Measurements from ENCODE around the gene TRAF6. TPM values are rescaled to one million over a fixed set of nuclear protein-coding genes. Genes with fewer than 3 reads are reported as not detected.
A peak's percentile ranks its signal among the peaks of the same experiment; 100 is the strongest.
"Not testable (repeated sequence)": the region's sequence is repeated elsewhere in the genome, so short reads cannot be mapped to it uniquely, and the experiment has no call there.

TRAF6 gene, protein sequence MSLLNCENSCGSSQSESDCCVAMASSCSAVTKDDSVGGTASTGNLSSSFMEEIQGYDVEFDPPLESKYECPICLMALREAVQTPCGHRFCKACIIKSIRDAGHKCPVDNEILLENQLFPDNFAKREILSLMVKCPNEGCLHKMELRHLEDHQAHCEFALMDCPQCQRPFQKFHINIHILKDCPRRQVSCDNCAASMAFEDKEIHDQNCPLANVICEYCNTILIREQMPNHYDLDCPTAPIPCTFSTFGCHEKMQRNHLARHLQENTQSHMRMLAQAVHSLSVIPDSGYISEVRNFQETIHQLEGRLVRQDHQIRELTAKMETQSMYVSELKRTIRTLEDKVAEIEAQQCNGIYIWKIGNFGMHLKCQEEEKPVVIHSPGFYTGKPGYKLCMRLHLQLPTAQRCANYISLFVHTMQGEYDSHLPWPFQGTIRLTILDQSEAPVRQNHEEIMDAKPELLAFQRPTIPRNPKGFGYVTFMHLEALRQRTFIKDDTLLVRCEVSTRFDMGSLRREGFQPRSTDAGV
- 4.9 TPM for polyA plus RNA-seq (2012; ENCODE audit: insufficient read depth, insufficient read length, low read depth)

DNA sequence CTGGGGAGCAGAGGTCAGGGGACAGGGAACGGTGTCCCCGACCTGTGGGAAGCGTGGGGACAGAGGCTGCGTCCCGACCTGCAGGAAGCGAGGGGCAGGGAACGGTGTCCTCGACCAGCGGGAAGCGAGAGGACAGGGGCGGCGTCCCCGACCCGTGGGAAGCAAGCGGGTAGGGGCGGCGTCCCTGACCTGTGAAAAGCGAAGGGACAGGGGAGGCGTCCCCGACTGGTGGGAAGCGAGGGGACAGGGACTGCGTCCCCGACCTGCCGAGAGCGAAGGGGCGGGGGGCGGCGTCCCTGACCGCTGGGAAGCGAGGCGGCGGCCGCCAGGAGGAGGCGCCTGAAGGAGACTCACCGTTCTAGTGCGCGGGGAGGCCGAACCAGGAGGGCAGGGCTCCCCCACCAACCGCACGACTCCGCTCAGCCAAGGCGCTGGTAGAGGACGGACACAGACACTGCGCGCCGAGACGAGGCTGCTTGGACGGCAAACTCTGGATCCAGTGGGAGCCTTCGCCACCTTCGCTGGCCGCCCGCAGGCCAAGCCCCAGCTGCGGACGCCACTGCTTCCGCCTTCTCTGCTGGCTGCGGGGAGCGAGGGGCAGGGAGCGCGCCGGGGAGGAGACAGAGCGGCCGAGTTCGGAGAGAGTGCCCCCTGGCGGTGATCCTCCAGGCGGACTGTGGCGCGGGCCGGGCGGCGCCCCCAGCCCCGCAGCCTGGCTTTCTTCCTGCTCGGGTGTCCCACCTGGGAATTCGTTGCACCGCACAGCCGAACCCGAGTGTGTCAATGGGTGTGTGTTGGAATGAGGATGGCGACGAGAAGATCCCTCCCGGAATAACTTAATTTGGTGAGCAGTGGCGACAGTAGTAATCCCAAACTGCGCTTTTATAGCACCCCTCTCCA, at the start of gene TRAF6:
TSS of gene TRAF6 (minus strand) at position 579 of the 900 bp plus-strand sequence. CDS start 8,757 bp downstream, outside the sequence.
- Histone ChIP-seq H3K9me3 (no peaks in the 10 kb centered on the region), H3K27me3 (no peaks in the 10 kb centered on the region), H3K4me3 (ENCODE audit: low read depth, low read length) (peak within 1 kb of the TSS; percentile 79), H3K36me3 (no peaks in the 10 kb centered on the region), H3K4me1 (no peaks in the 10 kb centered on the region)
- peak; percentile 86 for DNase-seq
- TF ChIP-seq, protein P1, sequence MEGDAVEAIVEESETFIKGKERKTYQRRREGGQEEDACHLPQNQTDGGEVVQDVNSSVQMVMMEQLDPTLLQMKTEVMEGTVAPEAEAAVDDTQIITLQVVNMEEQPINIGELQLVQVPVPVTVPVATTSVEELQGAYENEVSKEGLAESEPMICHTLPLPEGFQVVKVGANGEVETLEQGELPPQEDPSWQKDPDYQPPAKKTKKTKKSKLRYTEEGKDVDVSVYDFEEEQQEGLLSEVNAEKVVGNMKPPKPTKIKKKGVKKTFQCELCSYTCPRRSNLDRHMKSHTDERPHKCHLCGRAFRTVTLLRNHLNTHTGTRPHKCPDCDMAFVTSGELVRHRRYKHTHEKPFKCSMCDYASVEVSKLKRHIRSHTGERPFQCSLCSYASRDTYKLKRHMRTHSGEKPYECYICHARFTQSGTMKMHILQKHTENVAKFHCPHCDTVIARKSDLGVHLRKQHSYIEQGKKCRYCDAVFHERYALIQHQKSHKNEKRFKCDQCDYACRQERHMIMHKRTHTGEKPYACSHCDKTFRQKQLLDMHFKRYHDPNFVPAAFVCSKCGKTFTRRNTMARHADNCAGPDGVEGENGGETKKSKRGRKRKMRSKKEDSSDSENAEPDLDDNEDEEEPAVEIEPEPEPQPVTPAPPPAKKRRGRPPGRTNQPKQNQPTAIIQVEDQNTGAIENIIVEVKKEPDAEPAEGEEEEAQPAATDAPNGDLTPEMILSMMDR (IDR thresholded peaks at IDR 0.05; ENCODE audit: low read depth, low read length): peak; percentile 57

DNA sequence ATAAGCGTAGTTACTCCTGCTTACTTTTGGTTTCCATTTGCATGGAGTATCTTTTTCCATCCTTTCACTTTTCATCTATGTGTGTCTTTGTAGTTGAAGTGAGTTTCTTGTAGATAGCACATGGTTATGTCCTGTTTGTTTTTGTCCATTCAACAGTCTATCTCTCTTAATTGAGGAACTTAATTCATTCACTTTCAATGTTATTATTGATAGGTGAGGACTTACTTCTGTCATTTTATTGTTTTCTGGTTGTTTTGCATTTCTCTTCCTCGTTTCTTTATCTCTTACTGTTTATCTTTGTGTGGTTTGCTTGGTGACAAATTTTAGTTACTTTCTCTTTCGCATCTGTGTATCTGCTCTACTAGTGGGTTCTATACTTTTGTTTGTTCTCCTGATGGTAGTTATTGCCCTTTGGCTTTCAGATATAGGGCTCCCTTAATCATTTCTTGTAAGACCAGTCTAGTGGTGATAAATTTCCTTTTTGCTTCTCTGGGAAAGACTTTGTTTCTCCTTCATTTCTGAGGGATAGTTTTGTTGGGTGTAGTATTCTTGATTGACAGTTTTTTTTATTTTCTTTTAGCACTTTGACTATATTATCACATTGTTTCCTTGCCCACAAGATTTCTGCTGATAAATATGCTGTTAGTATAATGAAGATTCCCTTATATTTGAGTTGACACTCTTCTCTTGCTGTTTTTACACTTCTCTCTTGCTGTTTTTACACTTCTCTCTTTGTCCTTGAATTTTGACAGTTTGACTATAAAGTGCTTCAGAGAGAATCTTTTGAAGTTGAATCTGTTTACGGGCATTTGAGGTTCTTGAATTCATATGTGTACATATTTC, 48.7 kb upstream of the TRAF6 start:
- DNase-seq: no peak
- no peaks in the 10 kb centered on the region for H3K27me3 ChIP-seq
- H3K4me1 ChIP-seq: no peaks in the 10 kb centered on the region
- TF ChIP-seq, protein P1 (IDR thresholded peaks at IDR 0.05; ENCODE audit: low read depth, low read length): no peak
- H3K4me3 ChIP-seq (ENCODE audit: low read depth, low read length): no peak overlapping the region
- no peaks in the 10 kb centered on the region for H3K9me3 ChIP-seq
- no peaks in the 10 kb centered on the region for H3K36me3 ChIP-seq

DNA sequence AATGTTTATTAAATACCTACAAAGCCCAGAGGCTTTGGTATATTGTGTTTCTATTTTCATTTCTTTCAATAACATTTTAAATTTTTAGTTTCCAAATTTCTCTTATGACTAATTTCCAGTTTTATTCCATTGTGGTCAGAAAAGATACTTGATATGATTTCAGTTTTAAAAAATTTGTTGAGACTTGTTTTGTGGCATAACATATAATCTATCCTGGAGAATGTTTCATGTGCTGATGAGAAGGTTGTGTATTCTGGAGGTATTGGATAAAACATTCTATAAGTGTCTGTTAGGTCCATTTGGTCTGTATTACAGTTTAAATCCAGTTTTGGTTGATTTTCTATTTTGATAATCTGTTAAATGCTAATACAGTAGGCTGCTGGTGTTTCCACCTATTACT, 47.9 kb upstream of the TRAF6 start:
- Histone ChIP-seq H3K9me3 (no peaks in the 10 kb centered on the region), H3K27me3 (no peaks in the 10 kb centered on the region), H3K4me1 (no peaks in the 10 kb centered on the region), H3K4me3 (ENCODE audit: low read depth, low read length) (no peak overlapping the region), H3K36me3 (no peaks in the 10 kb centered on the region)
- no peak for DNase-seq
- TF ChIP-seq, protein P1 (IDR thresholded peaks at IDR 0.05; ENCODE audit: low read depth, low read length): no peak

- H3K9me3 ChIP-seq; H3K27me3 ChIP-seq; H3K4me3 ChIP-seq (ENCODE audit: low read depth, low read length); H3K36me3 ChIP-seq; DNase-seq; H3K4me1 ChIP-seq: not testable (repeated sequence)
Measured at GRCh38 chr11:36557390-36557789, 47.3 kb upstream of the TRAF6 start.

GRCh38 chr11:36550385-36551115, 40.5 kb upstream of the TRAF6 start:
- no peak for DNase-seq
- no peaks in the 10 kb centered on the region for H3K9me3 ChIP-seq
- TF ChIP-seq, protein P1 (IDR thresholded peaks at IDR 0.05; ENCODE audit: low read depth, low read length): no peak

More at GRCh38 chr11:36550385-36551115, 40.5 kb upstream of the TRAF6 start:
- no peaks in the 10 kb centered on the region for H3K27me3 ChIP-seq
- H3K4me3 ChIP-seq (ENCODE audit: low read depth, low read length): no peak overlapping the region
- H3K36me3 ChIP-seq: no peaks in the 10 kb centered on the region
- no peaks in the 10 kb centered on the region for H3K4me1 ChIP-seq

All from BE2C (cell line).